HL-60 (cell line): ENCODE data around the gene FBXO42.

Experiments
- DNase-seq, 2 experiments: peaks; one replicate each; pipeline ENCODE4 v3.0.0-alpha.2; 2010 to 2020; ENCODE audit warnings: low read depth in 1 of 2, low spot score in 1 of 2
- H3K27ac ChIP-seq: fragments of 250-450 bp; sonication (Bioruptor Pico); replicated peaks from 2 replicates; pipeline ENCODE4 v1.5.1; 2020; ENCODE audit warnings: mild to moderate bottlenecking, moderate library complexity
- H3K27me3 ChIP-seq: fragments of 250-450 bp; sonication (Bioruptor Pico); 2 replicates; pipeline ENCODE4 v1.5.1; 2021; ENCODE audit warnings: mild to moderate bottlenecking, moderate library complexity; ENCODE audit not compliant: insufficient read depth, poor library complexity, severe bottlenecking
- H3K4me3 ChIP-seq: replicated peaks from 2 replicates; pipeline ENCODE4 v1.5.1; 2011; ENCODE audit warnings: mild to moderate bottlenecking, control low read depth, low read length; ENCODE audit not compliant: insufficient read depth
- GABPA ChIP-seq: IDR thresholded peaks from 2 replicates; pipeline ENCODE4 v1.6.1; 2012; ENCODE audit warnings: low read depth
- POLR2AphosphoS5 ChIP-seq: IDR thresholded peaks from 2 replicates; pipeline ENCODE4 v1.6.1; 2012; ENCODE audit warnings: low read depth
- SPI1 ChIP-seq: IDR thresholded peaks from 2 replicates; pipeline ENCODE4 v1.6.1; 2012; ENCODE audit warnings: low read depth, mild to moderate bottlenecking, borderline replicate concordance
- TF ChIP-seq, protein P1 (sequence below): IDR thresholded peaks from one replicate; pipeline ENCODE4 v1.5.1; 2011; ENCODE audit warnings: low read length, control low read depth, inconsistent platforms; ENCODE audit not compliant: insufficient read depth
- TF ChIP-seq, protein P2 (sequence below): IDR thresholded peaks from 2 replicates; pipeline ENCODE4 v1.6.1; 2012; ENCODE audit warnings: low read depth; ENCODE audit not compliant: insufficient replicate concordance

FBXO42 gene

DNA sequence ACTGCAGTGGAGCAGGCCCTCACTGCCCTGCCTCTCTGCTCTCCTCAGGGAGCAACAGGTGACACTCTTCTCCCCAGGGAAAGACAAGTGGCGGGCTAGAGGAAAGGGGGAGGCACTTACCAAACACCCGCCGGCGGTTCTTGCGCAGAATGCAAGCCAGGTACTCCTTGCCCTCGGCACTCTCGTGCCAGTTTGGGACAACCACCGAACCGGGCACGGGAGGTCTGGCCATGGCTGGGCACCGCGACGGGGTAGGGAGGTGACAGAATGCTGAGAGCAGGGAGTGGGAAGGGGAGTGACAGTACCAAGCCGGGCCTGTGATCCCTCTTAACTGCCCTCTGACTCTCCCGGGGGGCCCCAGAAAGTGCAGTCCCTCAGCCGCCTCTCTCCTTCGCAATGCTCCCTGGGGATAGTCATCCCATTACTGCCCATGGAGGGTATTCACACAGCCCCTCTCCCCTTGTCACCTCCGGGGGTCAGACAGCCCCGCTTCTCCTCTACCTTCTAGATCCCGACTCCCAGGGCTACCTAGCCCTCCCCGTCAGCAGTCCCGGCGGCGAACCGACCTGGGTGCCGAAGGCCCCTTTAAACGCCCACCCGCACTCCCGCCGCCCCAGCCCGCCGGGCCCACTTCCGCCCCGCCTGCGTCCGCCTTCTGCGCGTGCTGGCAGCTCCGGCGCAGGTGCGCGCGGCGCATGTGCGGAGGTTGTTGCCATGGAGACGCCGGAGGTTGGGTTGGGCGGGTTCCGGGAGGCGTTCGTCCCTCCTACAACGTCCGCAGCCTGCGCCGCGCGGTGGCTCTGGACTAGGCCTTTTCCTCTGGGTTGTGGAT lies 115.6 kb downstream of the FBXO42 start, which contains the start of gene CPLANE2:
Gene CPLANE2, minus strand, starts transcription at position 673 of the 832 bp plus-strand sequence. Its CDS starts 441 bp downstream, at position 232.
- H3K4me3 ChIP-seq, result peak within 1 kb of the TSS; percentile 68
- H3K27me3 ChIP-seq, result no peaks in the 10 kb centered on the region
- H3K27ac ChIP-seq, result peak within 1 kb of the TSS; percentile 58
- TF ChIP-seq, protein P1, sequence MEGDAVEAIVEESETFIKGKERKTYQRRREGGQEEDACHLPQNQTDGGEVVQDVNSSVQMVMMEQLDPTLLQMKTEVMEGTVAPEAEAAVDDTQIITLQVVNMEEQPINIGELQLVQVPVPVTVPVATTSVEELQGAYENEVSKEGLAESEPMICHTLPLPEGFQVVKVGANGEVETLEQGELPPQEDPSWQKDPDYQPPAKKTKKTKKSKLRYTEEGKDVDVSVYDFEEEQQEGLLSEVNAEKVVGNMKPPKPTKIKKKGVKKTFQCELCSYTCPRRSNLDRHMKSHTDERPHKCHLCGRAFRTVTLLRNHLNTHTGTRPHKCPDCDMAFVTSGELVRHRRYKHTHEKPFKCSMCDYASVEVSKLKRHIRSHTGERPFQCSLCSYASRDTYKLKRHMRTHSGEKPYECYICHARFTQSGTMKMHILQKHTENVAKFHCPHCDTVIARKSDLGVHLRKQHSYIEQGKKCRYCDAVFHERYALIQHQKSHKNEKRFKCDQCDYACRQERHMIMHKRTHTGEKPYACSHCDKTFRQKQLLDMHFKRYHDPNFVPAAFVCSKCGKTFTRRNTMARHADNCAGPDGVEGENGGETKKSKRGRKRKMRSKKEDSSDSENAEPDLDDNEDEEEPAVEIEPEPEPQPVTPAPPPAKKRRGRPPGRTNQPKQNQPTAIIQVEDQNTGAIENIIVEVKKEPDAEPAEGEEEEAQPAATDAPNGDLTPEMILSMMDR, result no peak
- peak; percentile 57; the same call in 1 of the 2 replicates for TF ChIP-seq POLR2AphosphoS5
- DNase-seq, result peak; percentile 84 to 93

DNA sequence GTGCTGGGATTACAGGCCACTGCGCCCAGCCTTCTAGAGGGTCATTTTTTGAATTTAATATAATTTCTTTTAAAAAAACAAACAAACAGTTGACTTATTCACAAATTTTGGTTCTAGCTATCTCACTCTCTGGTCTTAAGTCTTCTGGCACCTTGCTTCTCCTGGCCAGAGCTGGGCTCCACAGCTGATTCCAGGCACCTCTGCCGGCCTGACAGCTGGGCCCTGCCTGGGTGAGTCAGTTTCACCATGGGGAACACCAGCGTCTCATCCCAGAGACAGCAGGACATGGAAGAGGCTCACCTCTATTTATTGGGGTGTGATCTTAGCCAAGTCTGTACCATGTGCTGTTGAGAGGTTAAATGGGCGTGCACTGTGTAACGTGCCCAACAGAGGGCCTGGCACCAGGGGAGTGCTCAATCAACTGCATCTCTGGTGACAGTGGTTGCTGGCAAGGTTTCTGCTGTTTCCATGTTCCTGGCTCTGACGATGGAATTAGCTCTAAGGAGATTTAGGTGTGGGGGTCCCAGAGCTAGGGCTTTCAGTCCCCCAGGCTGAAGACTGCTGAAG lies 116.3 kb downstream of the FBXO42 start:
- peak overlapping the region; percentile 68 for H3K4me3 ChIP-seq
- no peak overlapping the region; the same call in 1 of the 2 replicates for H3K27ac ChIP-seq
- DNase-seq, result peak in 1 of 2 experiments; percentile 67
- no peak for TF ChIP-seq GABPA
- no peak for TF ChIP-seq POLR2AphosphoS5
- TF ChIP-seq SPI1, result no peak
- TF ChIP-seq, protein P1, result peak; percentile 24
- no peaks in the 10 kb centered on the region for H3K27me3 ChIP-seq

DNA sequence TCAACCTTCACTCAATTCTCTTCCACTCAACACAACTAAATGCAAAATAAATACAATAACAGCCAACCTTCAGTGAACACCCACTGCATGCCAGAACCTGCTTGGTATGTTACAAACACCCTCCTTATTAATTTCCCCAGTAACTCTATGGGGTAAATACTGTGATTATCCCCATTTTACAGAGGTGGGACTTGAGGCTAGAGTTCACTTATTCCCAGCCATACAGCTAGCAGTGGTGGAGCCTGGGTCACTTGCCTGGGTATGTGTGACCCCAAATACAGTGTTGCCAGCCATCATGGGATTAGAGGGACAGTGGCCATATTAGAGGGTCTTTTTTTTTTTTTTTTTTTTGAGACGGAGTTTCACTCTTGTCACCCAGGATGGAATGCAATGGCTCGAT lies 116.9 kb downstream of the FBXO42 start:
- no peak overlapping the region for H3K4me3 ChIP-seq
- TF ChIP-seq POLR2AphosphoS5 (no peak), SPI1 (no peak), GABPA (no peak)
- TF ChIP-seq, protein P1, result no peak
- TF ChIP-seq, protein P2, sequence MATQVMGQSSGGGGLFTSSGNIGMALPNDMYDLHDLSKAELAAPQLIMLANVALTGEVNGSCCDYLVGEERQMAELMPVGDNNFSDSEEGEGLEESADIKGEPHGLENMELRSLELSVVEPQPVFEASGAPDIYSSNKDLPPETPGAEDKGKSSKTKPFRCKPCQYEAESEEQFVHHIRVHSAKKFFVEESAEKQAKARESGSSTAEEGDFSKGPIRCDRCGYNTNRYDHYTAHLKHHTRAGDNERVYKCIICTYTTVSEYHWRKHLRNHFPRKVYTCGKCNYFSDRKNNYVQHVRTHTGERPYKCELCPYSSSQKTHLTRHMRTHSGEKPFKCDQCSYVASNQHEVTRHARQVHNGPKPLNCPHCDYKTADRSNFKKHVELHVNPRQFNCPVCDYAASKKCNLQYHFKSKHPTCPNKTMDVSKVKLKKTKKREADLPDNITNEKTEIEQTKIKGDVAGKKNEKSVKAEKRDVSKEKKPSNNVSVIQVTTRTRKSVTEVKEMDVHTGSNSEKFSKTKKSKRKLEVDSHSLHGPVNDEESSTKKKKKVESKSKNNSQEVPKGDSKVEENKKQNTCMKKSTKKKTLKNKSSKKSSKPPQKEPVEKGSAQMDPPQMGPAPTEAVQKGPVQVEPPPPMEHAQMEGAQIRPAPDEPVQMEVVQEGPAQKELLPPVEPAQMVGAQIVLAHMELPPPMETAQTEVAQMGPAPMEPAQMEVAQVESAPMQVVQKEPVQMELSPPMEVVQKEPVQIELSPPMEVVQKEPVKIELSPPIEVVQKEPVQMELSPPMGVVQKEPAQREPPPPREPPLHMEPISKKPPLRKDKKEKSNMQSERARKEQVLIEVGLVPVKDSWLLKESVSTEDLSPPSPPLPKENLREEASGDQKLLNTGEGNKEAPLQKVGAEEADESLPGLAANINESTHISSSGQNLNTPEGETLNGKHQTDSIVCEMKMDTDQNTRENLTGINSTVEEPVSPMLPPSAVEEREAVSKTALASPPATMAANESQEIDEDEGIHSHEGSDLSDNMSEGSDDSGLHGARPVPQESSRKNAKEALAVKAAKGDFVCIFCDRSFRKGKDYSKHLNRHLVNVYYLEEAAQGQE, result no peak
- no peaks in the 10 kb centered on the region for H3K27me3 ChIP-seq
- no peak overlapping the region for H3K27ac ChIP-seq
- DNase-seq, result no peak

DNA sequence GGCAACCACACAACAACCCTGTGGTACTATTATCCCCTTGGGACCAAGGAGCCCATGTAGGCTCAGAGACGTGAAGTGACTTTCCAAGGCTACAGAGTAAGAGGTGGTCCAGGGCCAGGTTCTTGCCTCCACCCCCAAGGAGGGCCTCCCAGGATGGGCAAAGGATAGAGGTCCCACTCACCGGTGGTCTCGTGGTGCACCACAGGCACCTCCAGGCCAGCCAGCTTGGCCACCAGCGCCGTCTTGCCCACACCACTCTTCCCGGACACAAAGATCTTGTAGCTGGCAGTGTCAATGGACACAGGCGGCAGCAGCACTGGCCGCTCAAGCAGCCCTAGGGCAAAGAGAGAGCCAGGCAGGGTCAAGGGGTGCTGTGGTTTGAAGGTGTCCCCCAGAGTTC lies 118.8 kb downstream of the FBXO42 start:
- Histone ChIP-seq H3K27ac (no peak overlapping the region), H3K27me3 (no peaks in the 10 kb centered on the region), H3K4me3 (no peak overlapping the region)
- TF ChIP-seq GABPA (no peak), POLR2AphosphoS5 (no peak), SPI1 (no peak)
- TF ChIP-seq, protein P1, result no peak
- TF ChIP-seq, protein P2, result no peak
- no peak for DNase-seq
